Esophagus muscularis mucosa (tissue), 4 donors: ENCODE data around the gene SLC25A30. TPM values are rescaled to one million over a fixed set of nuclear protein-coding genes. Genes with fewer than 3 reads are reported as not detected.
"Not testable (repeated sequence)": the region's sequence is repeated elsewhere in the genome, so short reads cannot be mapped to it uniquely, and the experiment has no call there.

Experiments used
- DNase-seq: peaks from one replicate; pipeline ENCODE4 v3.0.0-alpha.2; 2017; ENCODE audit errors: extremely low spot score
- H3K27ac ChIP-seq, 4 donors: fragments of 200-600 bp; sonication (generic); replicated peaks in 1 of 4; 1 replicate in 3 of 4; 2 replicates in 1 of 4; pipeline ENCODE4 v1.5.1; 2016 to 2019; ENCODE audit warnings: mild to moderate bottlenecking in 1 of 4
- H3K27me3 ChIP-seq, 4 donors: fragments of 200-600 bp; sonication (generic); one replicate each; pipeline versions ENCODE4 v1.5.1 to v1.6.0; 2016 to 2019
- H3K36me3 ChIP-seq, 4 donors: fragments of 200-600 bp; sonication (generic); one replicate each; pipeline ENCODE4 v1.5.1; 2016 to 2019
- H3K4me1 ChIP-seq, 4 donors: fragments of 200-600 bp; sonication (generic); one replicate each; pipeline ENCODE4 v1.5.1; 2016 to 2019
- H3K4me3 ChIP-seq, 4 donors: fragments of 200-600 bp; sonication (generic); 1 replicate in 2 of 4; 2 replicates in 2 of 4; pipeline ENCODE4 v1.5.1; 2016 to 2019; ENCODE audit warnings: mild to moderate bottlenecking in 4 of 4, moderate library complexity in 1 of 4
- H3K9me3 ChIP-seq, 4 donors: fragments of 200-600 bp; sonication (generic); 1 replicate in 3 of 4; 2 replicates in 1 of 4; pipeline ENCODE4 v1.5.1; 2016 to 2019
- EP300 ChIP-seq: sonication (generic); formaldehyde crosslinking; IDR thresholded peaks from one replicate; pipeline ENCODE4 v1.6.1; 2017; ENCODE audit warnings: antibody characterized with exemption
- POLR2A ChIP-seq: fragments of 450-650 bp; IDR thresholded peaks from one replicate; pipeline ENCODE4 v1.6.1; 2017; ENCODE audit warnings: antibody characterized with exemption, moderate library complexity, mild to moderate bottlenecking, low read depth
- POLR2AphosphoS5 ChIP-seq, 2 donors: sonication (generic); formaldehyde crosslinking; IDR thresholded peaks; one replicate each; pipeline ENCODE4 v1.6.1; 2017; ENCODE audit warnings: antibody characterized with exemption in 2 of 2
- WGBS: methylation state at CpG from one replicate; pipeline ENCODE4 v1.1.5; 2018; 5-methylcytosine and 5-hydroxymethylcytosine counted together
- intact Hi-C: fragments of 100-400 bp; cut with DNase I; formaldehyde crosslinking; loops from one replicate; pipeline ENCODE4 v1.15.1; 2023
- total RNA-seq, 4 donors: library from RNA; depleted of rRNA; stranded (reverse); fragments of >200 nt; gene quantifications; one replicate each; pipeline versions ENCODE4 v1.1.0 to v1.2.1, GENCODE V29; 2016
- TF ChIP-seq, protein P1 (sequence below), 3 experiments: fragments of 200-600 bp in 2 of 3; fragments of 450-650 bp in 1 of 3; sonication (generic) in 2 of 3; IDR thresholded peaks; one replicate each; pipeline ENCODE4 v1.5.1; 2017 to 2019; ENCODE audit warnings: antibody characterized with exemption in 3 of 3, mild to moderate bottlenecking in 2 of 3, moderate library complexity in 1 of 3

The SLC25A30 gene
- total RNA-seq, 4 donors from 2014 or later, result 8.8 to 13.4 (median 10.3) TPM

DNA sequence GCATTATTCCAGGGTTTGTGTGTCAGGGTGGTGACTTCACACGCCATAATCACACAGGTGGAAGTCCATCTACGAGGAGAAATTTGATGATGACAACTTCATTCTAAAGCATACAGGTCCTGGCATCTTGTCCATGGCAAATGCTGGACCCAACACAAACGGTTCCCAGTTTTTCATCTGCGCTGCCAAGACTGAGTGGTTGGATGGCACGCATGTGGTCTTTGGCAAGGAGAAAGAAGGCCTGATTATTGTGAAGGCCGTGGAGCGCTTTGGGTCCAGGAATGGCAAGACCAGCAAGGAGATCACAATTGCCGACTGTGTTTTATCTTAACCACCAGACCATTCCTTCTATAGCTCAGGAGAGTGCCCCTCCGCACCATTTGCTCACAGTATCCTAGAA lies 18.2 kb upstream of the SLC25A30 start:
- Histone ChIP-seq H3K4me1 (peaks cover 13 to 21% (median 15%) of the 10 kb centered on the region in 4 donors), H3K9me3 (no peaks in the 10 kb centered on the region), H3K27me3 (no peaks in the 10 kb centered on the region), H3K4me3 (no peak overlapping the region), H3K36me3 (no peaks in the 10 kb centered on the region), H3K27ac (no peak overlapping the region)
- intact Hi-C loops, result no loop called here
- WGBS, result 96% methylated on average over 9 of the region's 9 CpGs
- DNase-seq, result no peak
- TF ChIP-seq, protein P1, sequence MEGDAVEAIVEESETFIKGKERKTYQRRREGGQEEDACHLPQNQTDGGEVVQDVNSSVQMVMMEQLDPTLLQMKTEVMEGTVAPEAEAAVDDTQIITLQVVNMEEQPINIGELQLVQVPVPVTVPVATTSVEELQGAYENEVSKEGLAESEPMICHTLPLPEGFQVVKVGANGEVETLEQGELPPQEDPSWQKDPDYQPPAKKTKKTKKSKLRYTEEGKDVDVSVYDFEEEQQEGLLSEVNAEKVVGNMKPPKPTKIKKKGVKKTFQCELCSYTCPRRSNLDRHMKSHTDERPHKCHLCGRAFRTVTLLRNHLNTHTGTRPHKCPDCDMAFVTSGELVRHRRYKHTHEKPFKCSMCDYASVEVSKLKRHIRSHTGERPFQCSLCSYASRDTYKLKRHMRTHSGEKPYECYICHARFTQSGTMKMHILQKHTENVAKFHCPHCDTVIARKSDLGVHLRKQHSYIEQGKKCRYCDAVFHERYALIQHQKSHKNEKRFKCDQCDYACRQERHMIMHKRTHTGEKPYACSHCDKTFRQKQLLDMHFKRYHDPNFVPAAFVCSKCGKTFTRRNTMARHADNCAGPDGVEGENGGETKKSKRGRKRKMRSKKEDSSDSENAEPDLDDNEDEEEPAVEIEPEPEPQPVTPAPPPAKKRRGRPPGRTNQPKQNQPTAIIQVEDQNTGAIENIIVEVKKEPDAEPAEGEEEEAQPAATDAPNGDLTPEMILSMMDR (IDR thresholded peaks at IDR 0.05), result no peak
- no peak for TF ChIP-seq POLR2A
- no peak for TF ChIP-seq POLR2AphosphoS5 (IDR thresholded peaks at IDR 0.05)
- TF ChIP-seq EP300, result no peak

DNA sequence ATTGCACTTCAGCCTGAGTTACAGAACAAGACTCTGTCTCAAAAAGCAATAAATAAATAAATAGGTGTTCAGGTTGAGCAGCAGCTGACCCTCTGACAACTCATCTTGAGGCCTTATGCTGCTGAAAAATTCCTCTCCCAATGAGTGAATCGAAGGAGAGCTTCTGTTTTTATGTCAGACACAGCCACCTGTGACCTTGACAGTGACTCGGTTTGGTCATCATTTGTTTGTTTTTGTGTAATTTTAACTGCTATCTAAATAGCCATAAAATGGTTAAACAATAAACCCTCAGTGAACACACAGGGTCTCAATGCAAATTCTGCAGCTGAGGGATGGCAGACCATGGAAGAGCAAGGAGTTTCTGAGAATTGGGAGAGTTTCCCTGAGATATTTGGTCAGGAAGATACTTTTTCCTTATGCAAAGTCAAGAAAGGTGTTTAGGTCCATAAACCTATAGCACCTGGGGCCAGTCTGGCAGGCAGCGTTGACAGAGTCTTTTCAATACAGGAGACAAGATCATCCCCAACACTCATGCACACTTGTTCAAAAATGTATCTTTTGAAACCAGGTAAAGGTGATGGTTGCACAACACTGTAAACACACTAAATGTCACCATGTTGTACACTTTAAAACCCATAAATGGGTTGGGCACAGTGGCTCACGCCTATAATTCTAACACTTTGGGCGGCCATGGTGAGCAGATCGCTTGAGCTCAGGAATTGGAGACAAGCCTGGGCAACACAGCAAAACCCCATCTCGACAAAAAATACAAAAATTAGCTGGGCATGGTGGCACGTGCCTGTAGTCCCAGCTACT lies 16.6 kb upstream of the SLC25A30 start:
- Histone ChIP-seq H3K27ac (no peak overlapping the region), H3K36me3 (no peaks in the 10 kb centered on the region), H3K27me3 (no peaks in the 10 kb centered on the region), H3K4me1 (peaks cover 0 to 7% (median under 1%) of the 10 kb centered on the region in 4 donors), H3K4me3 (no peak overlapping the region), H3K9me3 (no peaks in the 10 kb centered on the region)
- no peak for DNase-seq
- 88% methylated on average over 8 of the region's 8 CpGs for WGBS
- intact Hi-C loops, result no loop called here
- no peak for TF ChIP-seq POLR2AphosphoS5 (IDR thresholded peaks at IDR 0.05)
- TF ChIP-seq EP300, result no peak
- TF ChIP-seq POLR2A, result no peak

DNA sequence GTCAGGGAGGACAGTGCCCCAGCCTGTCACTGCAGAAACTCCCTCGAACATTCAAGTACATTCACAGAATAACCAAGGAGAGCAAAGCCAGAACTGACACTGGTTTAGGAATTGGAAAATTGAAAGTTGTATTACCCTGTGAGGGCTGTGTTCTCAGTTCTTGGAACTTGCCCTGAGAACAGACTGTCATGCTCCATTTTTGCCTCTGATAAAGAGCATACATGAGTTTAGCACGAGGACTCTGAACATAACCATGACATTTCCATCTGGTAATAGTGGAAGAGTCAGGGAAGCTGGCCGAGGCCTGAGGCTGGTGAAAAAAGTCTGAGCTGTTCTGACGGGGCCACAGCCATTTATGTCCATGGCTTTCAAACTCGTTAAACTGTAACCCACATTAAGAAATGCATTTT lies 15.2 kb upstream of the SLC25A30 start:
- DNase-seq, result no peak
- WGBS, result 56% methylated on average over 5 of the region's 5 CpGs
- no peaks in the 10 kb centered on the region for H3K36me3 ChIP-seq
- no peak overlapping the region for H3K4me3 ChIP-seq
- no peaks in the 10 kb centered on the region for H3K27me3 ChIP-seq
- no peaks in the 10 kb centered on the region for H3K9me3 ChIP-seq
- intact Hi-C loops, result no loop called here
- TF ChIP-seq POLR2AphosphoS5 (IDR thresholded peaks at IDR 0.05) (no peak), EP300 (no peak), POLR2A (no peak)
- TF ChIP-seq, protein P1 (IDR thresholded peaks at IDR 0.05), result no peak
- H3K27ac ChIP-seq, result no peak overlapping the region
- H3K4me1 ChIP-seq, result no peaks in the 10 kb centered on the region

DNA sequence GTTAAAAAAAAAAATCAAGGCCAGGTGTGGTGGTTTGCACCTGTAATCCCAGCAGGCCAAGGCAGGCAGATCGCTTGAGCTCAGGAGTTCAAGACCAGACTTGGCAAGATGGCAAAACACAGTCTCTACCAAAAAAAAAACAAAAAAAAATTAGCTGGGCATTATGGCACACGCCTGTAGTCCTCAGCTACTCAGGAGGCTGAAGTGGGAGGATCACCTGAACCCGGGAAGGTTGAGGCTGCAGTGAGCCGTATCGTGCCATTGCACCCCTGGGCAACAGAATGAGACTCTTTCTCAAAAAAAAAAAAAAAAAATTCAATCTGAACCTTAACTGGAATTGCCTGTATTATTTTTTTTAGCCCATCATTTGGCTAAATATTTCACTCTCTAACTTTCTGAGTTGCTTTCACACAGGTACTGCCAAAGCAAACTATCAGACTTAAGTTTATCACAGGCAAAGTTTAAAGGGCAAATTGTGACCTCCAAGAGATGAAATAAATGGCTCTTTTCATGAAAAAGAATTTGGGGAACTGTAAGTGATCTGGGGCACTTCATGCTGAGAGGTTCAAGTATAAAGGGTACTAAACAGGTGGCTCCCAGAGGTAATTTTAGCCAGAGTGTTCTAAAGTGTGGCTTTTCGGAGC lies 14.7 kb upstream of the SLC25A30 start:
- no peak for DNase-seq
- H3K4me3 ChIP-seq, result no peak overlapping the region
- H3K4me1 ChIP-seq, result no peaks in the 10 kb centered on the region
- no peaks in the 10 kb centered on the region for H3K9me3 ChIP-seq
- TF ChIP-seq POLR2A, result no peak
- TF ChIP-seq, protein P1 (IDR thresholded peaks at IDR 0.05), result no peak
- TF ChIP-seq POLR2AphosphoS5 (IDR thresholded peaks at IDR 0.05), result no peak
- TF ChIP-seq EP300, result no peak
- 90% methylated on average over 6 of the region's 6 CpGs for WGBS
- no peak overlapping the region for H3K27ac ChIP-seq
- no peaks in the 10 kb centered on the region for H3K36me3 ChIP-seq
- no peaks in the 10 kb centered on the region for H3K27me3 ChIP-seq
- intact Hi-C loops, result no loop called here

DNA sequence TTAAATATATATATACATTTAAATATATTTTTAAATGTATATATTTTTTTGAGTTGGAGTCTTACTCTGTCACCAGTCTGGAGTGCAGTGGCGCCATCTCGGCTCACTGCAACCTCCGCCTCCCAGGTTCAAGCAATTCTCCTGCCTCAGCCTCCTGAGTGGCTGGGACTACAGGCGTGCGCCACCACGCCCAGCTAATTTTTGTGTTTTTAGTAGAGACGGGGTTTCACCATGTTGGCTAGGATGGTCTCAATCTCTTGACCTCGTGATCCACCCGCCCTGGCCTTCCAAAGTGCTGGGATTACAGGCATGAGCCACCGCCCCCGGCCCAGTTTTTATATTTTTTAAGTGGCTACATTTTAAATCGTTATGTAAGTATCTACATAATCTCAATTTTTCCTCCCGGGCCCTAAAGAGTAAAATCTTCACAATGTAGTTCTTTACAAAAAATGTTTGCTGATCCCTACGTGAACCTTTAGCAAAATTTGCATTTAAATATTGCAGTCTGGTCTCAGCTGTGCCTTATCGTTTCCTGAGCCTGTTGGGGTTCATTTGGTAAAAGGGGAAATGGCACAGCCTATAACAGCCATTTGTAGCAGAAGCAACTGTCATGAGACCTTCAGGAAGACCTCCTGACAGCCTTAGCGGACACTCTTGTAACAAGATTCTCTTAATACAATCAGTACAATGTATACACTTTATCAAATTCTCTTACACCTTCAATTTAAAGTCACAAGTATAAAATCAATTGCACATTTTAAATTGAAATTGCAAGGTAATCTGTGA lies 8.1 kb upstream of the SLC25A30 start:
- H3K9me3 ChIP-seq, H3K27me3 ChIP-seq, DNase-seq, H3K4me1 ChIP-seq, intact Hi-C loops, H3K27ac ChIP-seq, H3K36me3 ChIP-seq, H3K4me3 ChIP-seq: not testable (repeated sequence)
- WGBS, result 77% methylated on average over 16 of the region's 16 CpGs
